OCI-LY1 (cell line): ENCODE results near the gene ABCC9.
"Not testable (repeated sequence)": the region's sequence is repeated elsewhere in the genome, so short reads cannot be mapped to it uniquely, and the experiment has no call there.

Source experiments
- H2AFZ ChIP-seq: fragments of 200-600 bp; sonication (generic), shearing (Covaris generic); 2 replicates; pipeline ENCODE4 v1.6.0; 2014; ENCODE audit warnings: antibody characterized with exemption, mild to moderate bottlenecking, low read length
- H3F3A ChIP-seq: fragments of 200-600 bp; sonication (generic), shearing (Covaris generic); 2 replicates; pipeline ENCODE4 v1.6.0; 2014; ENCODE audit warnings: mild to moderate bottlenecking, antibody characterized with exemption, low read length, moderate library complexity; ENCODE audit not compliant: insufficient read depth
- H3K27ac ChIP-seq: fragments of 200-600 bp; sonication (generic); 2 replicates; pipeline ENCODE4 v1.5.1; 2014; ENCODE audit warnings: low read length, mixed run types, mild to moderate bottlenecking, low read depth; ENCODE audit not compliant: poor library complexity, severe bottlenecking
- H3K27me3 ChIP-seq: fragments of 200-600 bp; sonication (generic); 2 replicates; pipeline ENCODE4 v1.6.0; 2014; ENCODE audit warnings: antibody characterized with exemption, mild to moderate bottlenecking, low read length, moderate library complexity; ENCODE audit not compliant: insufficient read depth
- H3K36me3 ChIP-seq: fragments of 200-600 bp; sonication (generic); 2 replicates; pipeline ENCODE4 v1.6.1; 2014; ENCODE audit warnings: mild to moderate bottlenecking, antibody characterized with exemption, low read length, moderate library complexity, mixed read lengths; ENCODE audit not compliant: insufficient read depth
- H3K4me1 ChIP-seq: fragments of 200-600 bp; sonication (generic); 2 replicates; pipeline ENCODE4 v1.5.1; 2014; ENCODE audit warnings: mild to moderate bottlenecking, low read length, moderate library complexity; ENCODE audit not compliant: insufficient read depth, severe bottlenecking
- H3K4me2 ChIP-seq: fragments of 200-600 bp; sonication (generic), shearing (Covaris generic); 2 replicates; pipeline ENCODE4 v1.6.1; 2014; ENCODE audit warnings: low read length
- H3K4me3 ChIP-seq: fragments of 200-600 bp; sonication (generic); 2 replicates; pipeline ENCODE4 v1.5.1; 2014; ENCODE audit warnings: low read length, low read depth, mild to moderate bottlenecking, mixed read lengths; ENCODE audit not compliant: poor library complexity, severe bottlenecking
- H3K79me2 ChIP-seq: fragments of 200-600 bp; shearing (Covaris generic); 2 replicates; pipeline ENCODE4 v1.6.1; 2016; ENCODE audit warnings: mixed run types, low read length, mixed read lengths; ENCODE audit not compliant: insufficient read depth
- H3K9ac ChIP-seq: fragments of 200-600 bp; sonication (generic), shearing (Covaris generic); 2 replicates; pipeline ENCODE4 v1.6.1; 2014; ENCODE audit warnings: mild to moderate bottlenecking, low read length, mixed read lengths
- H3K9me2 ChIP-seq: fragments of 200-600 bp; sonication (generic), shearing (Covaris generic); 2 replicates; pipeline ENCODE4 v1.6.1; 2014; ENCODE audit warnings: low read depth, mild to moderate bottlenecking, low read length, mixed read lengths
- H3K9me3 ChIP-seq: fragments of 200-600 bp; shearing (Covaris generic); 2 replicates; pipeline ENCODE4 v1.6.1; 2014; ENCODE audit warnings: low read length, mixed read lengths
- H4K20me1 ChIP-seq: fragments of 200-600 bp; sonication (generic), shearing (Covaris generic); 2 replicates; pipeline ENCODE4 v1.6.0; 2016; ENCODE audit warnings: mild to moderate bottlenecking, low read length; ENCODE audit not compliant: insufficient read depth
- EZH2 ChIP-seq: fragments of 200-600 bp; sonication (generic), shearing (Covaris generic); IDR thresholded peaks from 2 replicates; pipeline ENCODE4 v1.8.0; 2017; ENCODE audit warnings: borderline replicate concordance, mixed run types, mild to moderate bottlenecking, antibody characterized with exemption, low read length, moderate library complexity, mixed read lengths
- TF ChIP-seq, protein P1 (sequence below): fragments of 200-600 bp; sonication (generic), shearing (Covaris generic); IDR thresholded peaks from 2 replicates; pipeline ENCODE4 v1.5.1; 2017; ENCODE audit warnings: mild to moderate bottlenecking, antibody characterized with exemption, low read length, moderate library complexity, mixed read lengths

The ABCC9 gene

DNA sequence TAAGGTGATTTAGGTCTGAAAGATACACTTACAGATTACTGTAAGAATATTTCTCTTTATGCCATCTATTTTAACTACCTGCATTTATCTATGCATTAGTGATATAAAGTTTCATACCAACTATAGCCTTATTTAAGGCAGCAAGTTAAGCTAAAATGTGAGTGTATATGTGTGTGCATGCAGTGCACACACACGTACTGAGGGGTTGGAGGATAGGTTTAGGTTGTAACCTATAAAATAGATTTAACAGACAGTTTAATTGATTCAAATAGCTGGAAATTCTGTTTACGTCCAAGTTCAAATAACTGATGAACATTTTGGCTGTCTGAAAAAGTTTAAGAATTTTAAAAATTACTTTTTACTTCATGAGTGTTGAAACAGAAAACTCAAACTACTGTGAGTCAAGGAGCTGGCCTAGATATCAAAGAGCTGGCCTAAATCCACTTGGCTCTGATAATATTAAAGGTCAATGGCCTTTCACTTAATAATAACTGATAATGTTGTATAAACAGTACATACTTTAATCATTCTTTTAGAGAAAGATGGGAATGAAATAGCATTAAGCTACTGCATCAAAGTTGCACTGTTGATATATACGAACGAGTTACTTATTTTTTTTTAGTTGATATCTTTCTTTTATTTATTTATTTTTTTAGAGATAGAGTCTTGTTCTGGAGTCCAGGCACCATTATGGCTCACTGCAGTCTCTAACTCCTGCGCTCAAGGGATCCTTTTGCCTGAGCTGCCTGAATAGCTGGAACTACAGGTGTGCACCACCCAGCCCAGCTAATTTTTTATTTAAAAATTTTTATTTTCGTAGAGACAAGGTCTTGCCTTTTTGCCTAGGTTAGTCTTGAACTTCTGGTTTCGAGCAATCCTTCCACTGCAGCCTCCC, 152.9 kb downstream of the ABCC9 start:
- no peaks in the 10 kb centered on the region for H3K79me2 ChIP-seq
- TF ChIP-seq, protein P1, sequence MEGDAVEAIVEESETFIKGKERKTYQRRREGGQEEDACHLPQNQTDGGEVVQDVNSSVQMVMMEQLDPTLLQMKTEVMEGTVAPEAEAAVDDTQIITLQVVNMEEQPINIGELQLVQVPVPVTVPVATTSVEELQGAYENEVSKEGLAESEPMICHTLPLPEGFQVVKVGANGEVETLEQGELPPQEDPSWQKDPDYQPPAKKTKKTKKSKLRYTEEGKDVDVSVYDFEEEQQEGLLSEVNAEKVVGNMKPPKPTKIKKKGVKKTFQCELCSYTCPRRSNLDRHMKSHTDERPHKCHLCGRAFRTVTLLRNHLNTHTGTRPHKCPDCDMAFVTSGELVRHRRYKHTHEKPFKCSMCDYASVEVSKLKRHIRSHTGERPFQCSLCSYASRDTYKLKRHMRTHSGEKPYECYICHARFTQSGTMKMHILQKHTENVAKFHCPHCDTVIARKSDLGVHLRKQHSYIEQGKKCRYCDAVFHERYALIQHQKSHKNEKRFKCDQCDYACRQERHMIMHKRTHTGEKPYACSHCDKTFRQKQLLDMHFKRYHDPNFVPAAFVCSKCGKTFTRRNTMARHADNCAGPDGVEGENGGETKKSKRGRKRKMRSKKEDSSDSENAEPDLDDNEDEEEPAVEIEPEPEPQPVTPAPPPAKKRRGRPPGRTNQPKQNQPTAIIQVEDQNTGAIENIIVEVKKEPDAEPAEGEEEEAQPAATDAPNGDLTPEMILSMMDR, result no peak
- no peak for TF ChIP-seq EZH2
- H3K9ac ChIP-seq, result no peak overlapping the region
- no peaks in the 10 kb centered on the region for H3K27me3 ChIP-seq
- no peaks in the 10 kb centered on the region for H3K4me1 ChIP-seq
- no peaks in the 10 kb centered on the region for H3K9me3 ChIP-seq
- H3K27ac ChIP-seq, result no peak overlapping the region
- no peaks in the 10 kb centered on the region for H3F3A ChIP-seq
- H4K20me1 ChIP-seq, result no peaks in the 10 kb centered on the region
- no peaks in the 10 kb centered on the region for H3K36me3 ChIP-seq
- no peak overlapping the region for H3K4me2 ChIP-seq
- no peak overlapping the region for H2AFZ ChIP-seq
- no peaks in the 10 kb centered on the region for H3K9me2 ChIP-seq
- no peak overlapping the region for H3K4me3 ChIP-seq

DNA sequence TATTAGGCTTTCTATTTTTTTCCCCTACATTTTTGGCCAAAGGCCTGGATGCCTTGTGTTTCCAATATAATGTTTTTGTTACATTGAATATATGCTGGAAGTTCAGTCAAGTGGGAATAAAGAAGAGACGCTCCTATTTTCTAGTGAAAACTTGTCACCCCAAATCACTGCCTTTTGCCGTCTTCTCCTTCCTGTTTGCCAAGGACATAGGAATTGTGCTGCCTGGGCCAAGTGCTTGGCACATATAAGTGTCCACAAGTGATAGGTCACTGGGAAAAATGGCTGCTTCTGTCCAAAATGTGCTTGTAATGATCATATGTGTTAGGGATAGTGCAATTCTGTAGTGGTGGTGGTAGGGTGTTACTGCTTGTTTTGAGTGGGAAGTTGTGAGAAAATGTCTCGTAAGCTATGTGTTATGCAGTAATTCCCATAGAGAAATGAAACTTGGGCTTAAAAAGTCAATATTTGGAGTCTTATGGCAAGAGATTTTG, 155.1 kb downstream of the ABCC9 start:
- Histone ChIP-seq H3K36me3 (no peaks in the 10 kb centered on the region), H3K27ac (no peak overlapping the region), H3K9ac (no peak overlapping the region), H2AFZ (no peak overlapping the region), H3K4me2 (no peak overlapping the region), H3K79me2 (no peaks in the 10 kb centered on the region), H3K4me3 (no peak overlapping the region), H3K4me1 (no peaks in the 10 kb centered on the region), H3K27me3 (no peaks in the 10 kb centered on the region), H3K9me2 (no peaks in the 10 kb centered on the region), H3F3A (no peaks in the 10 kb centered on the region), H4K20me1 (no peaks in the 10 kb centered on the region), H3K9me3 (no peaks in the 10 kb centered on the region)
- TF ChIP-seq, protein P1, result no peak
- no peak for TF ChIP-seq EZH2

DNA sequence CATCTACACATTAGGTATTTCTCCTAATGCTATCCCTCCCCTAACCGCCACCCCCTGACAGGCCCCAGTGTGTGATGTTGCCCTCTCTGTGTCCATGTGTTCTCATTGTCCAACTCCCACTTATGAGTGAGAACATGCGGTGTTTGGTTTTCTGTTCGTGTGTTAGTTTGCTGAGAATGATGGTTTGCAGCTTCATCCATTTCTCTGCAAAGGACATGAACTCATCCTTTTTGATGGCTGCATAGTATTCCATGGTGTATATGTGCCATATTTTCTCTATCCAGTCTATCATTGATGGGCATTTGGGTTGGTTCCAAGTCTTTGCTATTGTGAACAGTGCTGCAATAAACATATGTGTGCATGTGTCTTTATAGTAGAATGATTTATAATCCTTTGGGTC, 158.5 kb downstream of the ABCC9 start:
- not testable (repeated sequence) for H3F3A ChIP-seq, H3K9ac ChIP-seq, H3K4me3 ChIP-seq, H4K20me1 ChIP-seq, H3K27ac ChIP-seq, H3K9me3 ChIP-seq, H3K79me2 ChIP-seq, H3K9me2 ChIP-seq, H3K4me2 ChIP-seq, H3K27me3 ChIP-seq, H3K36me3 ChIP-seq, H3K4me1 ChIP-seq, H2AFZ ChIP-seq

DNA sequence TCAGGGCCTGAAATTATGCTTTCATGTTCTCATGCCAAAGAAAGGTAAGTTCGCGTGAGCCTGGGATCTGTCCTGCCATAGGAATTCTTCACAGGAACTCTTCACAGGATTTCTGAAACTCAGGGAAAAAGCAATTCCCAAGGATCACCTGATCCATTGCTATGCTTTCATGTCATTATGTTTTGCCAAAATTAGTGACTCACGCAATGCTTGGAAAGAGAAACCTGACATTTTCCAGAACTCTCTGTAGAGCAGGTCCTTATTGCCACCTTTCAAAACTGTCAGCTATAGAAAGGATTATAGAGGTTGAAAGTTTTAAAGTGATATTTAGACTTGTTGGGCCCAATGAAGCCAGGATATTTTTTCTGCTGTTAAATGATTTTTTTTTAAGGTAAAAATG, 160.4 kb downstream of the ABCC9 start:
- Histone ChIP-seq H3K4me1 (no peaks in the 10 kb centered on the region), H3F3A (no peaks in the 10 kb centered on the region), H3K9me3 (no peaks in the 10 kb centered on the region), H2AFZ (no peak overlapping the region), H3K27me3 (no peaks in the 10 kb centered on the region), H3K79me2 (no peaks in the 10 kb centered on the region), H3K27ac (no peak overlapping the region), H3K36me3 (no peaks in the 10 kb centered on the region), H3K9ac (no peak overlapping the region), H3K4me3 (no peak overlapping the region), H3K9me2 (no peaks in the 10 kb centered on the region), H3K4me2 (no peak overlapping the region), H4K20me1 (no peaks in the 10 kb centered on the region)
- no peak for TF ChIP-seq EZH2
